Kidney (tissue), 14 donors: ENCODE results near the gene SNX24. TPM values are rescaled to one million over a fixed set of nuclear protein-coding genes. Genes with fewer than 3 reads are reported as not detected.

Source experiments
- DNase-seq, 5 donors: peaks; one replicate each; pipeline ENCODE4 v3.0.0-alpha.2; 2013 to 2020
- FAIRE-seq: peaks from 2 replicates; lab custom pipeline; 2012; peaks lifted over from hg19 to GRCh38; lab: Jason Lieb, UNC
- H3K27ac ChIP-seq, 2 donors: one replicate each; pipeline ENCODE4 v1.7.0; 2013; ENCODE audit warnings: low read depth in 2 of 2, low read length in 2 of 2, inconsistent platforms in 1 of 2
- H3K27me3 ChIP-seq: one replicate; pipeline ENCODE4 v1.7.1; 2013; ENCODE audit warnings: low read length, inconsistent platforms; ENCODE audit not compliant: control insufficient read depth, insufficient read depth
- H3K36me3 ChIP-seq, 3 donors: one replicate each; pipeline versions ENCODE4 v1.7.0 to v1.7.1; 2013; ENCODE audit warnings: low read length in 3 of 3, control low read depth in 1 of 3, inconsistent platforms in 1 of 3; ENCODE audit not compliant: insufficient read depth in 3 of 3, control insufficient read depth in 2 of 3
- H3K4me1 ChIP-seq, 3 donors: one replicate each; pipeline versions ENCODE4 v1.7.0 to v1.7.1; 2013; ENCODE audit warnings: low read length in 3 of 3, inconsistent platforms in 1 of 3, low read depth in 1 of 3; ENCODE audit not compliant: control insufficient read depth in 2 of 3, insufficient read depth in 2 of 3
- H3K4me3 ChIP-seq, 3 donors: one replicate each; pipeline versions ENCODE4 v1.7.0 to v1.8.1; 2013; ENCODE audit warnings: low read length in 3 of 3, control low read depth in 1 of 3, inconsistent platforms in 1 of 3
- H3K9ac ChIP-seq, 3 donors: one replicate each; pipeline versions ENCODE4 v1.7.0 to v1.7.1; 2013; ENCODE audit warnings: low read length in 3 of 3, control low read depth in 1 of 3, inconsistent platforms in 1 of 3
- H3K9me3 ChIP-seq, 3 donors: one replicate each; pipeline versions ENCODE4 v1.7.0 to v1.7.1; 2013; ENCODE audit warnings: low read length in 3 of 3, control low read depth in 1 of 3, inconsistent platforms in 1 of 3; ENCODE audit not compliant: control insufficient read depth in 2 of 3, insufficient read depth in 1 of 3
- intact Hi-C: fragments of 100-400 bp; cut with DNase I; formaldehyde crosslinking; loops from one replicate; pipeline ENCODE4 v1.11.1; 2022
- polyA plus RNA-seq: library from polyadenylated mRNA; stranded (reverse); fragments of 350-450 nt; fragmentation: Illumina TruSeq; extraction: RNeasy Lipid Tissue Mini Kit (QIAGEN cat#74804); gene quantifications from one replicate; pipeline ENCODE4 v1.2.3, GENCODE V29; 2014; ENCODE audit warnings: low read depth, low replicate concordance; ENCODE audit not compliant: insufficient read depth
- total RNA-seq: library from RNA; stranded (reverse); fragmentation: NEBNext Ultra II Directional; extraction: Animal tissue kit (Norgen Biotek cat#: 25700); gene quantifications from one replicate; pipeline ENCODE4 v1.2.1, GENCODE V29; 2021
- TF ChIP-seq, protein P1 (sequence below): IDR thresholded peaks from 3 replicates; pipeline ENCODE4 v1.5.1; 2012; ENCODE audit warnings: mild to moderate bottlenecking, moderate library complexity, borderline replicate concordance; ENCODE audit not compliant: insufficient read depth; ENCODE audit errors: extremely low read depth
- donor health status: control.
- donor health status: control.
- donor health status: control.
- donor health status: control.
- donor health status: control.
- donor health status: DM: yes; HTN: yes; CAD: no.
- donor health status: Normal renal cell carcinoma (clear cell type).

SNX24 gene
- total and polyA plus RNA-seq, 2 donors from 2014 or later: 23.8 to 27.0 TPM

DNA sequence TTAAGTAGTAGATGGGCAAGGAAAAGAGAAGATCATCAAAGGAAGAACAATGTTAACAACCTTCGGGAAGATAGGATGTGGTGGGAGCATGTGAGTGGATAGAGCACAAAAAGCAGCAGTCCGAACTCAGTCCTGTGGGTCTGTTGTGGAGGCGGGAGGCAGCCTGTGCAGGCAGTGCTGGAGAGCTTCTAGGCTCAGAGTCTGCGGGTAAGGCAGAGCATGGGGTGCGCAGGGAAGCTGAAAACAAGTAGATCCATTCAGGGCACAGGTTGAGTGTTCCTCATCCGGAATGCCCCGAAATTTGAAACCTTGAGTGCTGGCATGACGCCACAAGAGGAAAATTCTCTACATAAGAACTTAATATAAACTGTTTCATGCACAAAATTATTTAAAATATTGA is 106.2 kb downstream of the SNX24 start:
- no peak for FAIRE-seq
- H3K36me3 ChIP-seq: no peaks in the 10 kb centered on the region

DNA sequence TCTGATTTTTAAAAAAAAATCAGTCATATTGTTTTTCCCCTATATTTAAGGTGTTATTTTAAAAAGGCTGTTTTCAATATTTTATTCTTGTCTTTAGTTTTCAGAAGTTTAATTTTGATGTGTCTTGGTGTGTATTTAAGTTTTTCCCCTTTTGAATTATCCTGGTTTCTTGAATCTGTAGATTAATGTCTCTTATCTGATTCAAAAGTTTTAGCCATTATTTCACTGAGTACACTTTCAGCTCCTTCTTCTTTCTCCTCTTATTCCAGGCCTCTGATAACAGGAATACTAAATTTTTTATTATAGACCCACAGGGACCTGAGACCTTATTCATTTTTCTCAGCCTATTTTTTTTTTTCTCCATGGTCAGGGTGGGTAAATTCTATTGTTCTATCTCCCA is 109.3 kb downstream of the SNX24 start:
- Histone ChIP-seq H3K4me1 (no peaks in the 10 kb centered on the region), H3K9me3 (peaks cover 0 to 3% (median 0%) of the 10 kb centered on the region in 3 donors), H3K27ac (no peak overlapping the region), H3K27me3 (no peaks in the 10 kb centered on the region), H3K9ac (no peak overlapping the region), H3K4me3 (no peak overlapping the region), H3K36me3 (no peaks in the 10 kb centered on the region)
- FAIRE-seq: no peak
- no peak for DNase-seq
- intact Hi-C loops: no loop called here
- TF ChIP-seq, protein P1, sequence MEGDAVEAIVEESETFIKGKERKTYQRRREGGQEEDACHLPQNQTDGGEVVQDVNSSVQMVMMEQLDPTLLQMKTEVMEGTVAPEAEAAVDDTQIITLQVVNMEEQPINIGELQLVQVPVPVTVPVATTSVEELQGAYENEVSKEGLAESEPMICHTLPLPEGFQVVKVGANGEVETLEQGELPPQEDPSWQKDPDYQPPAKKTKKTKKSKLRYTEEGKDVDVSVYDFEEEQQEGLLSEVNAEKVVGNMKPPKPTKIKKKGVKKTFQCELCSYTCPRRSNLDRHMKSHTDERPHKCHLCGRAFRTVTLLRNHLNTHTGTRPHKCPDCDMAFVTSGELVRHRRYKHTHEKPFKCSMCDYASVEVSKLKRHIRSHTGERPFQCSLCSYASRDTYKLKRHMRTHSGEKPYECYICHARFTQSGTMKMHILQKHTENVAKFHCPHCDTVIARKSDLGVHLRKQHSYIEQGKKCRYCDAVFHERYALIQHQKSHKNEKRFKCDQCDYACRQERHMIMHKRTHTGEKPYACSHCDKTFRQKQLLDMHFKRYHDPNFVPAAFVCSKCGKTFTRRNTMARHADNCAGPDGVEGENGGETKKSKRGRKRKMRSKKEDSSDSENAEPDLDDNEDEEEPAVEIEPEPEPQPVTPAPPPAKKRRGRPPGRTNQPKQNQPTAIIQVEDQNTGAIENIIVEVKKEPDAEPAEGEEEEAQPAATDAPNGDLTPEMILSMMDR: no peak

More for the DNA sequence above, 106.2 kb downstream of the SNX24 start:
- intact Hi-C loops: no loop called here
- Histone ChIP-seq H3K27ac (no peak overlapping the region), H3K4me1 (no peaks in the 10 kb centered on the region), H3K9me3 (no peaks in the 10 kb centered on the region), H3K27me3 (no peaks in the 10 kb centered on the region), H3K4me3 (no peak overlapping the region), H3K9ac (no peak overlapping the region)
- DNase-seq: no peak
- TF ChIP-seq, protein P1: no peak

DNA sequence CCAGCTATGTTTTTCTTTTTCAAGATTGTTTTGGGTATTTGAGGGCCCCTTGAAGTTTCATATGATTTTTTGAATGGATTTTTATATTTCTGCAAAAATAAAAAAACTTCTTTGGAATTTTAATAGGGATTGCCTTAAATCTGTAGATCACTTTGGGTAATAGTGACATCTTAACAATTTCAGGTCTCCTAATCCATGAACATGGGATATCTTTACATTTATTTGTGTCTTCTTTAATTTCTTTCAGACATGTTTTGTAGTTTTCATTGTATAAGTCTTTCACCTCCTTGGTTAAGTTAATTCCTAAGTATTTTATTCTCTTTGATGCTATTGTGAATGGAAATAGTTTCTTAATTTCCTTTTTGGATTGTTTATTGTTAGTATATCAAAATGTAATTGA is 112.0 kb downstream of the SNX24 start:
- TF ChIP-seq, protein P1: no peak
- FAIRE-seq (no peak), DNase-seq (no peak)
- H3K27ac ChIP-seq: no peak overlapping the region
- no peaks in the 10 kb centered on the region for H3K36me3 ChIP-seq
- intact Hi-C loops: no loop called here
- H3K9ac ChIP-seq: no peak overlapping the region
- peaks cover 0 to 3% (median 0%) of the 10 kb centered on the region in 3 donors for H3K9me3 ChIP-seq
- no peaks in the 10 kb centered on the region for H3K4me1 ChIP-seq
- H3K4me3 ChIP-seq: no peak overlapping the region
- H3K27me3 ChIP-seq: no peaks in the 10 kb centered on the region
